Heart right ventricle (tissue), 16 donors: ENCODE data around the gene PLCG1. TPM values are rescaled to one million over a fixed set of nuclear protein-coding genes. Genes with fewer than 3 reads are reported as not detected.
"Not testable (repeated sequence)": the region's sequence is repeated elsewhere in the genome, so short reads cannot be mapped to it uniquely, and the experiment has no call there.

Experiments used
- ATAC-seq, 8 donors: fragments of 200-7000 bp; cut with Tn5 transposase; one replicate each; pipeline ENCODE4 v1.9.1; 2020; ENCODE audit warnings: mild to moderate bottlenecking in 8 of 8, moderate library complexity in 8 of 8, moderate number of reproducible peaks in 1 of 8
- DNase-seq, 2 donors: peaks; one replicate each; pipeline ENCODE4 v3.0.0-alpha.2; 2020
- H3K27ac ChIP-seq, 10 donors: fragments of 200-600 bp; sonication (generic) in 2 of 10; one replicate each; pipeline versions ENCODE4 v1.5.0 to v1.8.0; 2020 to 2022; ENCODE audit warnings: mild to moderate bottlenecking in 3 of 10
- H3K27me3 ChIP-seq, 7 donors: fragments of 200-600 bp; one replicate each; pipeline ENCODE4 v1.8.0; 2021 to 2022; ENCODE audit warnings: mild to moderate bottlenecking in 2 of 7
- H3K36me3 ChIP-seq, 9 donors: fragments of 200-600 bp; sonication (generic) in 1 of 9; one replicate each; pipeline versions ENCODE4 v1.5.0 to v1.8.0; 2020 to 2022; ENCODE audit warnings: mild to moderate bottlenecking in 2 of 9
- H3K4me1 ChIP-seq, 9 donors: fragments of 200-600 bp; sonication (generic) in 1 of 9; one replicate each; pipeline versions ENCODE4 v1.5.0 to v1.8.0; 2020 to 2022; ENCODE audit warnings: mild to moderate bottlenecking in 4 of 9
- H3K4me3 ChIP-seq, 10 donors: fragments of 200-600 bp; sonication (generic) in 2 of 10; one replicate each; pipeline versions ENCODE4 v1.5.0 to v1.8.0; 2020 to 2022; ENCODE audit warnings: mild to moderate bottlenecking in 7 of 10, moderate library complexity in 2 of 10
- H3K9me3 ChIP-seq, 11 donors: fragments of 200-600 bp in 10 of 11; sonication (generic) in 2 of 11; one replicate each; pipeline versions ENCODE4 v1.5.0 to v1.8.0; 2013 to 2022; ENCODE audit warnings: mild to moderate bottlenecking in 2 of 11, control low read depth in 1 of 11, moderate library complexity in 1 of 11
- CTCF ChIP-seq, 9 donors: fragments of 200-600 bp; sonication (generic) in 2 of 9; IDR thresholded peaks; one replicate each; pipeline versions ENCODE4 v1.5.0 to v1.8.0; 2021 to 2022; ENCODE audit warnings: antibody characterized with exemption in 9 of 9, mild to moderate bottlenecking in 5 of 9, moderate library complexity in 1 of 9
- WGBS, 2 donors: extraction: QIAGEN DNeasy Blood & Tissue Kit; methylation state at CpG; one replicate each; pipeline ENCODE4 v1.1.7; 2013; ENCODE audit warnings: inconsistent platforms in 1 of 2; 5-methylcytosine and 5-hydroxymethylcytosine counted together
- intact Hi-C, 10 donors: fragments of 100-400 bp; cut with DNase I; formaldehyde crosslinking; loops; one replicate each; pipeline versions ENCODE4 v1.11.1 to v1.14.2; 2022
- polyA plus RNA-seq, 2 donors: library from polyadenylated mRNA; stranded (reverse); fragments of 200-250 nt; gene quantifications; one replicate each; pipeline ENCODE4 v1.2.3, GENCODE V29; 2013
- total RNA-seq, 10 donors: library from RNA; stranded (reverse); fragmentation: NEBNext Ultra II Directional in 3 of 10; extraction: Animal tissue kit (Norgen Biotek cat#: 25700) in 3 of 10; gene quantifications; one replicate each; pipeline versions ENCODE4 v1.2.1 to v1.2.4, GENCODE V29; 2021 to 2023
- donor health status: Arrhythmogenic right ventricular cardiomyopathy.
- donor health status: ischemic (EF 13 %, LVEDD 7.1; RV severe dilation, severe dysfunction).
- donor health status: healthy with polysubstance abuse.
- donor health status: DM: no; HTN: yes; CAD: no.
- donor health status: DM: no; HTN: no; CAD: no.
- donor health status: ischemic (EF 25% LVEDD 6.9; RV normal size, moderate dysfunction).
- donor health status: ischemic (EF 25% LVEDD 5.7; RV mildly dilated, moderate dysfunction).
- donor health status: healthy.
- donor health status: DM: yes; HTN: yes; CAD: no.
- donor health status: Ischemic cardiomyopathy.
- donor health status: ischemic (EF 35%, LVEDD 5.7; RV mildly dilated, moderate dysfunction).
- donor health status: nonischemic (EF 11% LVEDD 7.7; RV severe dilation, severe dysfunction).
- donor health status: DM: yes; HTN: yes; CAD: no.
- donor health status: PGD.
- donor health status: ischemic (EF 29% LVEDD 5.4; RV normal size, mild dysfunction).
- donor health status: nonischemic (EF 23%, LVEDD 6.1; RV moderate dilation, normal function).

PLCG1 gene
- total and polyA plus RNA-seq, 12 donors, result 36.6 to 81.7 (median 47.9) TPM

DNA sequence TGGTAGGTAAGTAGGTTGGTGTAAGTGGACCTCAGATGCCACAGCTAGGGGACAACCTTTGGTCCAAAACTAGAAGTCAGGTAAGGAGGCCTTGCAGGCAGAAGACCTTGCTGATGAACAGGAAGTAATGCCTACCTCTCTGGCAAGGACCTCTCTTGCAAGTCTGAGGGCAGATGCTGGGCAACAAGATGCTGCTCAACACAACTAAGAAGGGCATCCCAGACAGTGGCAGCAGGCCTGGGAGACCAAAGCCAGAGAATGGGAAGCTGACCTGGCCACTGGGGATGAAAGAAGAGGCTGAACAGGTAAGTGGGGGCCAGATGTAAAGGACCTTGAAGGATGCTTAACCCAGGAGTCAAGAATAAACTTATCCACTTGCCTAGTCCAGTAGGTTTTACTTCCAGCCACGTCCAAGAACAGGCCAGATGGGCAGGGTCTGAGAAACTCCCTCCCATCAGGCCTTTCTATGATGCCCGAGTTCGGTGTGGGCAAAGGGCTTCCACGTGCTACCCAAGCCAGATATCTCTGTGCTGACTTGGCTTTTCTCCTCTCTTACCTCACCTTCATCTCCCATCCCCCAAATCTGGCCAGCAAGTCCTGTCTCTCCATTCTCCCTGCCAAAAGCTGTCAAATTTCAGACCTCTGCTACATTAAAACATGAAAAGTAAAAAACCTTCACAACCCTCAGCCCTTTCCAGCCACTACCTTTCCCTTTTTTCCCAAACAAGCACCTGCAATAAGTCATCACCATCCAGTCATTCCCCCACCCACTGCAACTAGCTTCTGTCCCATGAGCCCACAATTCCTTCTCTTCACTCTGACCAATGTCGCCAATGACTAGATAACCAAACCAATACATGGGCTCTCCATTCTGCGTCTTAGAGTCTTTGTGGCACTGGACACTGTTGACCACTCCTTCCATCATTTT lies 11.5 kb upstream of the PLCG1 start:
- intact Hi-C loops, result no loop called here
- Histone ChIP-seq H3K36me3 (peaks cover 0 to 63% (median 40%) of the 10 kb centered on the region in 9 donors), H3K4me3 (no peak overlapping the region), H3K4me1 (peaks cover 0 to 3% (median 0%) of the 10 kb centered on the region in 9 donors), H3K27me3 (no peaks in the 10 kb centered on the region), H3K27ac (no peak overlapping the region), H3K9me3 (no peaks in the 10 kb centered on the region)
- peak in 6 of 8 donors; percentile 17 to 49 (median 30) for ATAC-seq
- TF ChIP-seq CTCF (IDR thresholded peaks at IDR 0.05), result no peak
- no peak for DNase-seq
- 67 to 82% methylated on average over 6 of the region's 6 CpGs for WGBS, 2 donors

- Histone ChIP-seq H3K27me3 (no peaks in the 10 kb centered on the region), H3K9me3 (no peaks in the 10 kb centered on the region), H3K27ac (no peak overlapping the region), H3K4me3 (no peak overlapping the region), H3K4me1 (peaks cover 0 to 3% (median 0%) of the 10 kb centered on the region in 9 donors), H3K36me3 (peaks cover 0 to 53% (median 34%) of the 10 kb centered on the region in 9 donors)
- intact Hi-C loops, result no loop called here
- no peak for DNase-seq
- peak in 2 of 8 donors; percentile 10 to 43 for ATAC-seq
- TF ChIP-seq CTCF (IDR thresholded peaks at IDR 0.05), result no peak
- WGBS, 2 donors, result 77 to 84% methylated on average over 3 of the region's 3 CpGs
These were observed 10.6 kb upstream of the PLCG1 start for GRCh38 chr20:41126719-41127118.

- H3K9me3 ChIP-seq, H3K4me1 ChIP-seq, ATAC-seq, intact Hi-C loops, H3K4me3 ChIP-seq, H3K27me3 ChIP-seq, H3K27ac ChIP-seq, DNase-seq: not testable (repeated sequence)
- 71% methylated on average over 1 of the region's 3 CpGs; no CpG with 5 or more reads in 1 of the 2 donors for WGBS, 2 donors
- peaks cover 0 to 37% (median 19%) of the 10 kb centered on the region in 9 donors for H3K36me3 ChIP-seq
These were observed 9.0 kb upstream of the PLCG1 start for GRCh38 chr20:41128317-41128716.

GRCh38 chr20:41131594-41132387 lies 5.6 kb upstream of the PLCG1 start:
- no peak overlapping the region for H3K27ac ChIP-seq
- TF ChIP-seq CTCF (IDR thresholded peaks at IDR 0.05), result no peak
- H3K36me3 ChIP-seq, result peaks cover 0 to 3% (median 0%) of the 10 kb centered on the region in 9 donors
- ATAC-seq (no peak), DNase-seq (no peak)
- 80 to 90% methylated on average over 5 of the region's 5 CpGs for WGBS, 2 donors
- H3K4me1 ChIP-seq, result peaks cover 1 to 19% (median 16%) of the 10 kb centered on the region in 9 donors
- no peaks in the 10 kb centered on the region for H3K9me3 ChIP-seq
- intact Hi-C loops, result loop anchor here in 6 of 10 donors (5.0 to 10.0 kb wide), 5 partner anchors 101 to 283 kb away; partner anchors contain the start of gene LPIN3 (in 1 of the 6)
- H3K4me3 ChIP-seq, result no peak overlapping the region
- H3K27me3 ChIP-seq, result no peaks in the 10 kb centered on the region

DNA sequence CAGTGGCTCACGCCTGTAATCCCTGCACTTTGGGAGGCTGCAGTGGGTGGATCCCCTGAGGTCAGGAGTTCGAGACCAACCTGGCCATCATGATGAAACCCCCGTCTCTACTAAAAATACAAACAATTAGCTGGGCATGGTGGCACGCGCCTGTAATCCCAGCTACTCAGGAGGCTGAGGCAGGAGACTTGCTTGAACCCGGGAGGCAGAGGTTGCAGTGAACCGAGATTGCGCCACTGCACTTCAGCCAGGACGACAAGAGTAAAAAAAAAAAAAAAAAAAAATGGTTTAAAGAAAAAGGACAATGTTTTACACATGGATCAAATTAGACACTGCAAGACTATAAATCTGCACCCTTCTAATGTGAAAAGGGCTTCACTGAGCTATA lies 5.0 kb upstream of the PLCG1 start:
- H3K4me3 ChIP-seq, H3K27ac ChIP-seq, H3K27me3 ChIP-seq, H3K36me3 ChIP-seq, H3K9me3 ChIP-seq, ATAC-seq, DNase-seq: not testable (repeated sequence)
- intact Hi-C loops, result loop anchor here in 6 of 10 donors (5.0 to 10.0 kb wide), 5 partner anchors 100 to 282 kb away; partner anchors contain the start of gene LPIN3 (in 1 of the 6)
- H3K4me1 ChIP-seq, result peaks cover 0 to 19% (median 16%) of the 10 kb centered on the region in 9 donors
- 90 to 91% methylated on average over 9 of the region's 9 CpGs for WGBS, 2 donors
